Panc1 (cell line): ENCODE data around the gene AHCTF1.
A peak's percentile ranks its signal among the peaks of the same experiment; 100 is the strongest.

Experiments
- CTCF ChIP-seq: fragments of 450-650 bp; IDR thresholded peaks from 2 replicates; pipeline ENCODE4 v1.5.1; 2017; ENCODE audit warnings: mild to moderate bottlenecking
- TCF7L2 ChIP-seq: IDR thresholded peaks from 2 replicates; pipeline ENCODE4 v1.6.1; 2011; ENCODE audit warnings: mild to moderate bottlenecking, low read depth, low read length, inconsistent platforms

GRCh38 chr1:246907472-246907871 is 24.3 kb downstream of the AHCTF1 start:
- TF ChIP-seq TCF7L2 (no peak), CTCF (peak; percentile 67; the same call in 1 of the 2 replicates)
